ENCODE data around the gene WDR20. TPM values are rescaled to one million over a fixed set of nuclear protein-coding genes. Genes with fewer than 3 reads are reported as not detected.
A peak's percentile ranks its signal among the peaks of the same experiment; 100 is the strongest.

WDR20 gene
- total and polyA plus RNA-seq, 2 of the 4 experiments (the other 2 are of a cell fraction), result 20.3 to 27.4 TPM

DNA sequence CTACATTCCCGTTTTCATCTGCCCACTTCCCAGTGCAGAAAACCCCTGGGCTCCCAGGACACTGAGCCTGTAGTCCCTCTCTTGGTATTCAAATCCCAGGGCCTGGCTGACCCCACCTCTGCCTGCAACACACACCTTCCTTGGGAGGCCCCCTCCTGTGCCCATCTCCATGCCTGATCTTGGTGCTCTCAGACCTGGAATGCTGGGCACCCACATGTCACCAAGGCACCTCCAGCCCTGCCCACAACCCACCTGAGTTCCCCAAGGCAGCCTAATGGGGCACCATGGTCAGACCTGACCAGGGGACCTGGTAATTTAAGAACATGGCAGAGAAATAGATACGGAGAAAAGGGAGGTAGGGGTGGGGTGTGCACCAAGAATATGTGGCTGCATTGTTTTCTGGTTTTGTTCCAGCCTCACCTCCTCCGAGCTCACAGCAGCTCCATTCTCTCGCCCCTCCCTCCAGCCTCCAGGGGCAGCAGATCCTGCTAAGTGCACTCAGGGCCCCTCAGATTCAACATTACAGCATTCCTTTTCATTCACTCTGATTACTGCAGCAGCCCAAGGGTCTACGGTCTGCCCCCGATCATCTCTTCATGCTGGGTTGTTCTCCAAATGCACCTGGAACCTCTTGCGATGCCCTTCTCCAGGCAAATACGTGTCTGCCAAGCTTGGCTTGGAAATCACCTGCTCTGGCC lies 43.7 kb upstream of the WDR20 start (continued):
- TF ChIP-seq MAFK (IDR thresholded peaks at IDR 0.05; ENCODE audit: low read depth, low read length) (no peak), POLR2A (IDR thresholded peaks at IDR 0.05; ENCODE audit: low read depth, low read length) (no peak), FOS (IDR thresholded peaks at IDR 0.05; ENCODE audit: low read depth, low read length) (no peak)

DNA sequence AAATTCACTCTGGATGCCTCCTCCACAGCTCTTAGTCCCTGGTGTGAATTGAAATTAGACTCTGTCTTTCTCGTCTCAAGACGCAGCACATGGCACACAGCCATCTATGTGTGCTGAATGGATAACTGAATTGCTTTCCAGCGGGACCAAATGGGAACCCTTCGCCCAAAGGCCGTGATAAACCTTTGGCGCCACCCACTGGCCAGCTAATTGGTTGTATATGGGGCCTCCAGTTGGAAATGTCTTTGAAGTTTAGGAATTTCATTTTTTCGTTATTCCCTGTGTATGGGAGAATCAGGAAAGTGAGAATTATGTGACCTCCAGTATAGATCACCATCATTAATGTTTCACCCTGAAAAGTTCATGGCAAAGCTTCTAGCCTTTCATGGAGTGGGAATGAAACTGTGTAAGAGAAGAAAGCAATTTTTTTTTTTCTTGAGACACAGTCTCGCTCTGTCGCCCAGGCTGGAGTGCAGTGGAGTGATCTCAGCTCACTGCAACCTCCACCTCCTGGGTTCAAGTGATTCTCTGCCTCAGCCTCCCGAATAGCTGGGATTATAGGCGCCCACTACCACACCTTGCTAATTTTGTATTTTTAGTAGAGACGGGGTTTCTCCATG lies 43.0 kb upstream of the WDR20 start:
- CTCF ChIA-PET, result interaction anchor here (0.5 to 2.2 kb wide), 12 partner anchors 12 to 361 kb away, joined by 3 to 7 read pairs (median 4); no protein-coding TSS in a partner anchor
- DNase-seq (peak; percentile 74), ATAC-seq (ENCODE audit: low read depth) (peak; percentile 86)
- no peak overlapping the region for H2BK120ac ChIP-seq (ENCODE audit: low read depth, low read length)
- H3K9ac ChIP-seq (ENCODE audit: low read depth, low read length), result no peak overlapping the region
- no peak overlapping the region for H2BK20ac ChIP-seq (ENCODE audit: low read depth, low read length)
- no peaks in the 10 kb centered on the region for H3K36me3 ChIP-seq (ENCODE audit: control insufficient read depth, insufficient read depth, low read length)
- no peak overlapping the region for H2BK15ac ChIP-seq (ENCODE audit: low read depth, low read length)
- no peak overlapping the region for H2BK5ac ChIP-seq (ENCODE audit: low read depth, low read length, poor library complexity, severe bottlenecking)
- H2AFZ ChIP-seq (replicated peaks; ENCODE audit: low read length, poor library complexity), result peak overlapping the region; percentile 81
- no peaks in the 10 kb centered on the region for H3K79me1 ChIP-seq (ENCODE audit: low read depth in 1 of 2, low read length in 2 of 2)
- 0 out of 2 replicates have a peak overlapping the region, but pooled peaks have one; percentile 49 for H3K14ac ChIP-seq (replicated peaks; ENCODE audit: low read depth, low read length)
- no peaks in the 10 kb centered on the region for H3K27me3 ChIP-seq (ENCODE audit: control insufficient read depth, insufficient read depth, low read length)
- no CpG with 5 or more reads among the region's 12 CpGs for WGBS, 2 experiments (ENCODE audit: extremely low coverage in 2 of 2, insufficient read length in 1 of 2)
- POLR2A ChIA-PET (ENCODE audit: unreplicated experiment), result interaction anchor here (0.9 kb wide), 1 partner anchor 44 kb away, joined by 3 read pairs; no protein-coding TSS in a partner anchor
- intact Hi-C loops (cut with micrococcal nuclease) (loop anchor here (1.0 to 5.0 kb wide), 5 partner anchors 33 to 390 kb away; no protein-coding TSS in a partner anchor), dilution Hi-C loops (cut with HindIII; ENCODE audit: low sequenced_read_pairs, unreplicated experiment) (no loop called here), in situ Hi-C loops (cut with MboI; ENCODE audit: low sequenced_read_pairs) (loop anchor here (25.0 kb wide), 1 partner anchor 216 kb away; the partner anchor contains the start of genes MOK and ZNF839)
- no peak overlapping the region for H3K56ac ChIP-seq (ENCODE audit: extremely low read depth, insufficient read depth, low read length)
- peak overlapping the region; percentile 65; the same call in 1 of the 2 replicates for H3K4me2 ChIP-seq (ENCODE audit: low read depth, low read length)
- no peak overlapping the region for H3K4ac ChIP-seq (ENCODE audit: low read depth, low read length)
- H3K4me3 ChIP-seq (ENCODE audit: insufficient read depth, low read depth, low read length), result no peak overlapping the region
- no peaks in the 10 kb centered on the region for H4K20me1 ChIP-seq (ENCODE audit: insufficient read depth, low read length)
- no peak overlapping the region for H3K27ac ChIP-seq (ENCODE audit: insufficient read depth, low read length)
- H3K18ac ChIP-seq (ENCODE audit: low read depth, low read length), result no peak overlapping the region
- no peak overlapping the region for H4K8ac ChIP-seq (ENCODE audit: low read depth in 2 of 2, low read length in 2 of 2)
- peaks cover 6% of the 10 kb centered on the region; the same call in 1 of the 2 replicates for H3K9me1 ChIP-seq (ENCODE audit: insufficient read depth, low read length)
- H4K5ac ChIP-seq (ENCODE audit: low read depth, low read length), result no peak overlapping the region
- H2AK9ac ChIP-seq (replicated peaks; ENCODE audit: low read depth, low read length, poor library complexity), result peak overlapping the region; percentile 48
- H3K23ac ChIP-seq (ENCODE audit: low read depth, low read length), result peak overlapping the region; percentile 33; the same call in 1 of the 2 replicates
- no TSS peak for BruUV-seq (replicated peaks)
- H2AK5ac ChIP-seq (ENCODE audit: low read depth, low read length), result peak overlapping the region; percentile 87; the same call in 1 of the 2 replicates
- H4K91ac ChIP-seq (ENCODE audit: insufficient read depth, low read depth, low read length), result no peak overlapping the region
- no peaks in the 10 kb centered on the region for H3K9me3 ChIP-seq (ENCODE audit: control insufficient read depth, insufficient read depth, low read length)
- peaks cover 12% of the 10 kb centered on the region for H3K4me1 ChIP-seq (ENCODE audit: control insufficient read depth, insufficient read depth, low read length)
- TF ChIP-seq POLR2A (IDR thresholded peaks at IDR 0.05; ENCODE audit: low read depth, low read length), result no peak
- TF ChIP-seq CEBPB (IDR thresholded peaks at IDR 0.05; ENCODE audit: low read depth, low read length), result no peak
- TF ChIP-seq FOS (IDR thresholded peaks at IDR 0.05; ENCODE audit: low read depth, low read length), result no peak
- TF ChIP-seq SMC3 (IDR thresholded peaks at IDR 0.05; ENCODE audit: low read depth, low read length), result peak; percentile 74
- TF ChIP-seq BHLHE40 (IDR thresholded peaks at IDR 0.05; ENCODE audit: low read depth, low read length), result no peak
- peak; percentile 91 for TF ChIP-seq RAD21 (IDR thresholded peaks at IDR 0.05; ENCODE audit: low read length)
- TF ChIP-seq RFX5 (IDR thresholded peaks at IDR 0.05; ENCODE audit: low read depth, low read length), result no peak
- TF ChIP-seq, protein P1, sequence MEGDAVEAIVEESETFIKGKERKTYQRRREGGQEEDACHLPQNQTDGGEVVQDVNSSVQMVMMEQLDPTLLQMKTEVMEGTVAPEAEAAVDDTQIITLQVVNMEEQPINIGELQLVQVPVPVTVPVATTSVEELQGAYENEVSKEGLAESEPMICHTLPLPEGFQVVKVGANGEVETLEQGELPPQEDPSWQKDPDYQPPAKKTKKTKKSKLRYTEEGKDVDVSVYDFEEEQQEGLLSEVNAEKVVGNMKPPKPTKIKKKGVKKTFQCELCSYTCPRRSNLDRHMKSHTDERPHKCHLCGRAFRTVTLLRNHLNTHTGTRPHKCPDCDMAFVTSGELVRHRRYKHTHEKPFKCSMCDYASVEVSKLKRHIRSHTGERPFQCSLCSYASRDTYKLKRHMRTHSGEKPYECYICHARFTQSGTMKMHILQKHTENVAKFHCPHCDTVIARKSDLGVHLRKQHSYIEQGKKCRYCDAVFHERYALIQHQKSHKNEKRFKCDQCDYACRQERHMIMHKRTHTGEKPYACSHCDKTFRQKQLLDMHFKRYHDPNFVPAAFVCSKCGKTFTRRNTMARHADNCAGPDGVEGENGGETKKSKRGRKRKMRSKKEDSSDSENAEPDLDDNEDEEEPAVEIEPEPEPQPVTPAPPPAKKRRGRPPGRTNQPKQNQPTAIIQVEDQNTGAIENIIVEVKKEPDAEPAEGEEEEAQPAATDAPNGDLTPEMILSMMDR (conservative IDR thresholded peaks at IDR 0.05; ENCODE audit: low read depth, low read length), result peak; percentile 92
- TF ChIP-seq, protein P2, sequence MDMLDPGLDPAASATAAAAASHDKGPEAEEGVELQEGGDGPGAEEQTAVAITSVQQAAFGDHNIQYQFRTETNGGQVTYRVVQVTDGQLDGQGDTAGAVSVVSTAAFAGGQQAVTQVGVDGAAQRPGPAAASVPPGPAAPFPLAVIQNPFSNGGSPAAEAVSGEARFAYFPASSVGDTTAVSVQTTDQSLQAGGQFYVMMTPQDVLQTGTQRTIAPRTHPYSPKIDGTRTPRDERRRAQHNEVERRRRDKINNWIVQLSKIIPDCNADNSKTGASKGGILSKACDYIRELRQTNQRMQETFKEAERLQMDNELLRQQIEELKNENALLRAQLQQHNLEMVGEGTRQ (IDR thresholded peaks at IDR 0.05; ENCODE audit: low read depth, low read length), result no peak
- no peak for TF ChIP-seq MAZ (IDR thresholded peaks at IDR 0.05; ENCODE audit: borderline replicate concordance, low read depth, low read length)
- TF ChIP-seq NFE2L2 (IDR thresholded peaks at IDR 0.05; ENCODE audit: low read depth, low read length), result no peak
- no peak for TF ChIP-seq RCOR1 (IDR thresholded peaks at IDR 0.05; ENCODE audit: insufficient replicate concordance, low read length)
